ENCODE results near the gene LCN6. TPM values are rescaled to one million over a fixed set of nuclear protein-coding genes. Genes with fewer than 3 reads are reported as not detected.
A peak's percentile ranks its signal among the peaks of the same experiment; 100 is the strongest.

The LCN6 gene
- total RNA-seq, 6 experiments from 2014 or later = 0.26 to 0.63 TPM; not detected in 4

GRCh38 chr9:136759436-136760325 is 11.4 kb upstream of the LCN6 start:
- DNase-seq (no peak), ATAC-seq (no peak)
- Histone ChIP-seq H3K36me3 (no peaks in the 10 kb centered on the region), H3K27ac (no peak overlapping the region), H3K9me3 (no peaks in the 10 kb centered on the region), H3K4me1 (no peaks in the 10 kb centered on the region), H3K27me3 (no peaks in the 10 kb centered on the region), H3K4me3 (no peak overlapping the region)
- intact Hi-C loops (cut with DNase I) = no loop called here
- WGBS (ENCODE audit: insufficient coverage, low coverage, low lambda C conversion rate, missing lambda C conversion rate) = 55% methylated on average over 3 of the region's 27 CpGs
- TF ChIP-seq POLR2A (IDR thresholded peaks at IDR 0.05) (no peak), CTCF (IDR thresholded peaks at IDR 0.05) (no peak)

GRCh38 chr9:136759001-136759400 is 10.7 kb upstream of the LCN6 start:
- no peaks in the 10 kb centered on the region for H3K27me3 ChIP-seq
- DNase-seq (peak in 1 of 3 donors; percentile 38), ATAC-seq (no peak)
- no peaks in the 10 kb centered on the region for H3K9me3 ChIP-seq
- no CpG with 5 or more reads among the region's 9 CpGs for WGBS (ENCODE audit: insufficient coverage, low coverage, low lambda C conversion rate, missing lambda C conversion rate)
- no peak for TF ChIP-seq POLR2A (IDR thresholded peaks at IDR 0.05)
- no peaks in the 10 kb centered on the region for H3K4me1 ChIP-seq
- H3K4me3 ChIP-seq = no peak overlapping the region
- intact Hi-C loops (cut with DNase I) = no loop called here
- H3K36me3 ChIP-seq = no peaks in the 10 kb centered on the region
- H3K27ac ChIP-seq = no peak overlapping the region

- no peaks in the 10 kb centered on the region for H3K4me1 ChIP-seq
- WGBS (ENCODE audit: insufficient coverage, low coverage, low lambda C conversion rate, missing lambda C conversion rate) = 89% methylated on average over 6 of the region's 20 CpGs
- DNase-seq (no peak), ATAC-seq (no peak)
- H3K27me3 ChIP-seq = no peaks in the 10 kb centered on the region
- TF ChIP-seq POLR2A (IDR thresholded peaks at IDR 0.05) = no peak
- TF ChIP-seq CTCF (IDR thresholded peaks at IDR 0.05) = no peak
- no peaks in the 10 kb centered on the region for H3K9me3 ChIP-seq
- no peak overlapping the region for H3K4me3 ChIP-seq
- no peak overlapping the region for H3K27ac ChIP-seq
- intact Hi-C loops (cut with DNase I) = no loop called here
- H3K36me3 ChIP-seq = no peaks in the 10 kb centered on the region
These were observed 9.4 kb upstream of the LCN6 start for GRCh38 chr9:136757751-136758140.

GRCh38 chr9:136757328-136757727 is 9.0 kb upstream of the LCN6 start:
- ATAC-seq = no peak
- 81% methylated on average over 3 of the region's 20 CpGs for WGBS (ENCODE audit: insufficient coverage, low coverage, low lambda C conversion rate, missing lambda C conversion rate)

More at GRCh38 chr9:136757328-136757727, 9.0 kb upstream of the LCN6 start:
- no peak overlapping the region for H3K4me3 ChIP-seq
- H3K36me3 ChIP-seq = no peaks in the 10 kb centered on the region
- intact Hi-C loops (cut with DNase I) = no loop called here
- no peaks in the 10 kb centered on the region for H3K9me3 ChIP-seq
- TF ChIP-seq POLR2A (IDR thresholded peaks at IDR 0.05) (no peak), CTCF (IDR thresholded peaks at IDR 0.05) (no peak)
- no peaks in the 10 kb centered on the region for H3K4me1 ChIP-seq
- no peak for DNase-seq
- no peak overlapping the region for H3K27ac ChIP-seq
- H3K27me3 ChIP-seq = no peaks in the 10 kb centered on the region

Data from right lobe of liver (tissue), 6 donors.